WTC11 (cell line): ENCODE results near the gene RIN3. TPM values are rescaled to one million over a fixed set of nuclear protein-coding genes. Genes with fewer than 3 reads are reported as not detected.

Experiments
- ATAC-seq: fragments of 200-7000 bp; cut with Tn5 transposase; 2 replicates; pipeline ENCODE4 v1.10.0; 2021; ENCODE audit warnings: mild to moderate bottlenecking, moderate library complexity
- CTCF ChIA-PET: fragments of 300-600 bp; sonication (Branson Sonifier 250); formaldehyde crosslinking; loops from one replicate; lab custom pipeline; 2021; ENCODE audit warnings: antibody characterized with exemption; lab: Charles Lee
- POLR2A ChIA-PET: fragments of 350-600 bp; sonication (Branson Sonifier 250); formaldehyde crosslinking; loops from one replicate; lab custom pipeline; 2021; ENCODE audit warnings: antibody characterized with exemption; lab: Charles Lee
- DNase-seq: peaks from one replicate; pipeline ENCODE4 v3.0.0; 2021; ENCODE audit warnings: low spot score
- H3K27ac Mint-ChIP-seq: 2 replicates; pipeline ENCODE4 v1.8.0; 2021; ENCODE audit warnings: mixed read lengths
- H3K27me3 Mint-ChIP-seq: 2 replicates; pipeline ENCODE4 v1.8.0; 2021; ENCODE audit warnings: low read depth, mild to moderate bottlenecking, moderate library complexity, mixed read lengths
- H3K36me3 Mint-ChIP-seq: 2 replicates; pipeline ENCODE4 v1.8.0; 2021; ENCODE audit warnings: mixed read lengths
- H3K4me1 Mint-ChIP-seq: 2 replicates; pipeline ENCODE4 v1.8.0; 2022; ENCODE audit warnings: mixed read lengths
- H3K4me3 Mint-ChIP-seq: 2 replicates; pipeline ENCODE4 v1.8.0; 2021; ENCODE audit warnings: mild to moderate bottlenecking, moderate library complexity, mixed read lengths
- H3K9me3 Mint-ChIP-seq: 2 replicates; pipeline ENCODE4 v1.8.0; 2021; ENCODE audit warnings: mixed read lengths
- CREB1 ChIP-seq: sonication (generic); formaldehyde crosslinking; IDR thresholded peaks from 2 replicates; pipeline ENCODE4 v1.8.0; 2023; ENCODE audit warnings: mild to moderate bottlenecking, missing genetic modification reagents
- EMX1 ChIP-seq: fragments of 250-450 bp; sonication (Bioruptor Pico); IDR thresholded peaks from 2 replicates; pipeline ENCODE4 v1.8.0; 2021; ENCODE audit warnings: mild to moderate bottlenecking
- MYBL2 ChIP-seq: sonication (generic); formaldehyde crosslinking; IDR thresholded peaks from 2 replicates; pipeline ENCODE4 v1.8.1; 2023; ENCODE audit warnings: mild to moderate bottlenecking, moderate library complexity, missing genetic modification reagents
- NFE2L1 ChIP-seq: sonication (generic); formaldehyde crosslinking; IDR thresholded peaks from 2 replicates; pipeline ENCODE4 v1.8.1; 2023; ENCODE audit warnings: missing genetic modification reagents
- NFYB ChIP-seq: sonication (generic); formaldehyde crosslinking; conservative IDR thresholded peaks from 2 replicates; pipeline ENCODE4 v1.8.0; 2022; ENCODE audit warnings: low read depth, missing genetic modification reagents
- NR2C2 ChIP-seq: sonication (generic); formaldehyde crosslinking; IDR thresholded peaks from 2 replicates; pipeline ENCODE4 v1.8.0; 2022; ENCODE audit warnings: mild to moderate bottlenecking, missing genetic modification reagents
- PRRX2 ChIP-seq: fragments of 250-450 bp; sonication (Bioruptor Pico); IDR thresholded peaks from 2 replicates; pipeline ENCODE4 v1.8.0; 2021; ENCODE audit warnings: mild to moderate bottlenecking
- RORB ChIP-seq: fragments of 250-450 bp; sonication (Bioruptor Pico); IDR thresholded peaks from 2 replicates; pipeline ENCODE4 v1.9.0; 2021; ENCODE audit warnings: mild to moderate bottlenecking
- ZBTB21 ChIP-seq: sonication (generic); formaldehyde crosslinking; IDR thresholded peaks from 2 replicates; pipeline ENCODE4 v1.8.1; 2023; ENCODE audit warnings: mild to moderate bottlenecking, missing genetic modification reagents, borderline replicate concordance
- ZNF232 ChIP-seq: sonication (generic); formaldehyde crosslinking; IDR thresholded peaks from 2 replicates; pipeline ENCODE4 v1.8.0; 2022; ENCODE audit warnings: mild to moderate bottlenecking, missing genetic modification reagents
- ZNF317 ChIP-seq: sonication (generic); formaldehyde crosslinking; IDR thresholded peaks from 2 replicates; pipeline ENCODE4 v1.8.1; 2023; ENCODE audit warnings: low read depth, mild to moderate bottlenecking, moderate library complexity, missing genetic modification reagents, borderline replicate concordance
- ZNF416 ChIP-seq: fragments of 250-450 bp; sonication (Bioruptor Pico); IDR thresholded peaks from 2 replicates; pipeline ENCODE4 v1.9.0; 2021; ENCODE audit warnings: mild to moderate bottlenecking, inconsistent platforms
- total RNA-seq: library from RNA; stranded (reverse); gene quantifications from 3 replicates; pipeline ENCODE4 v1.2.3, GENCODE V29; 2021
- TF ChIP-seq, protein P1 (sequence below): sonication (generic); formaldehyde crosslinking; IDR thresholded peaks from 2 replicates; pipeline ENCODE4 v1.8.0; 2022; ENCODE audit warnings: mild to moderate bottlenecking, missing genetic modification reagents
- TF ChIP-seq, protein P2 (sequence below): sonication (generic); formaldehyde crosslinking; conservative IDR thresholded peaks from 2 replicates; pipeline ENCODE4 v1.8.1; 2023; ENCODE audit warnings: mild to moderate bottlenecking, low read depth, missing genetic modification reagents, moderate library complexity
- TF ChIP-seq, protein P3 (sequence below): fragments of 250-450 bp; sonication (Bioruptor Pico); IDR thresholded peaks from 2 replicates; pipeline ENCODE4 v1.9.0; 2021; ENCODE audit warnings: mild to moderate bottlenecking, borderline replicate concordance
- TF ChIP-seq, protein P4 (sequence below): sonication (generic); formaldehyde crosslinking; conservative IDR thresholded peaks from 2 replicates; pipeline ENCODE4 v1.8.1; 2022; ENCODE audit warnings: mild to moderate bottlenecking, missing genetic modification reagents
- TF ChIP-seq, protein P5 (sequence below): fragments of 250-450 bp; sonication (Bioruptor Pico); IDR thresholded peaks from 2 replicates; pipeline ENCODE4 v1.8.0; 2021; ENCODE audit warnings: mild to moderate bottlenecking
- TF ChIP-seq, protein P6 (sequence below): sonication (generic); formaldehyde crosslinking; IDR thresholded peaks from 2 replicates; pipeline ENCODE4 v1.8.0; 2022; ENCODE audit warnings: mild to moderate bottlenecking, missing genetic modification reagents
- TF ChIP-seq, protein P7 (sequence below): fragments of 250-450 bp; sonication (Bioruptor Pico); IDR thresholded peaks from 2 replicates; pipeline ENCODE4 v2.1.2; 2022; ENCODE audit warnings: mild to moderate bottlenecking, moderate library complexity
- TF ChIP-seq, protein P8 (sequence below): fragments of 250-450 bp; sonication (Bioruptor Pico); IDR thresholded peaks from 2 replicates; pipeline ENCODE4 v1.9.0; 2021; ENCODE audit warnings: moderate library complexity, mild to moderate bottlenecking, inconsistent platforms, borderline replicate concordance

Gene RIN3
- total RNA-seq, 1 experiment from 2014 or later: 3.3 TPM

DNA sequence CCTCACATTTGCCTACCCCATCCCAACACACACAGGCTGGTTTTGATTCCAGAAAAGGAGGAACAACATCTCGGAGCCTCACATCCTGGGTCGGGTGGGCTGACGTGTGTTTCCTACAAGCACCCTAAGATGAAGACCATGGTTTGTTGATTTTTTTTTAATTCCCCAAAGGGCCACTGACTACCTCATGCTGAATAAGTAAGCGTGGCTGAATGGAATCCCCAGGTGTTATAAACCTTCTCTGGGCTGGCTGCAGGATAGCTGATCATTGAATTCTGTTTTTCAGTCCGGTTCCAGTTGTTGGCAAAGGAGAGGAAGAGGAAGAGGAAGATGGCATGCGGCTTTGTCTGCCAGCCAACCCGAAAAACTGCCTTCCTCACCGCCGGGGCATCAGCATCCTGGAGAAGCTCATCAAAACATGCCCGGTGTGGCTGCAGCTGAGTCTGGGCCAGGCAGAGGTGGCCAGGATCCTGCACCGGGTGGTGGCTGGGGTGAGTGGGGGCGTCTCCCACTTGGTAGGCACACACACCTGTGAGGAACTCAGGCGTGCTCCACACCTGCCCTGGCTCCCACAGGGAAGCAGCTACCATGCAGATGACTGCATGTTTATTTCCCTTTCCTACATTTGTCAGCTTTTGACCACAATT is 42.0 kb downstream of the RIN3 start (continued):
- TF ChIP-seq, protein P1, sequence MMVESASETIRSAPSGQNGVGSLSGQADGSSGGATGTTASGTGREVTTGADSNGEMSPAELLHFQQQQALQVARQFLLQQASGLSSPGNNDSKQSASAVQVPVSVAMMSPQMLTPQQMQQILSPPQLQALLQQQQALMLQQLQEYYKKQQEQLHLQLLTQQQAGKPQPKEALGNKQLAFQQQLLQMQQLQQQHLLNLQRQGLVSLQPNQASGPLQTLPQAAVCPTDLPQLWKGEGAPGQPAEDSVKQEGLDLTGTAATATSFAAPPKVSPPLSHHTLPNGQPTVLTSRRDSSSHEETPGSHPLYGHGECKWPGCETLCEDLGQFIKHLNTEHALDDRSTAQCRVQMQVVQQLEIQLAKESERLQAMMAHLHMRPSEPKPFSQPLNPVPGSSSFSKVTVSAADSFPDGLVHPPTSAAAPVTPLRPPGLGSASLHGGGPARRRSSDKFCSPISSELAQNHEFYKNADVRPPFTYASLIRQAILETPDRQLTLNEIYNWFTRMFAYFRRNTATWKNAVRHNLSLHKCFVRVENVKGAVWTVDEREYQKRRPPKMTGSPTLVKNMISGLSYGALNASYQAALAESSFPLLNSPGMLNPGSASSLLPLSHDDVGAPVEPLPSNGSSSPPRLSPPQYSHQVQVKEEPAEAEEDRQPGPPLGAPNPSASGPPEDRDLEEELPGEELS (CRISPR knock-in tag): no peak
- TF ChIP-seq MYBL2 (CRISPR knock-in tag): no peak
- TF ChIP-seq, protein P2, sequence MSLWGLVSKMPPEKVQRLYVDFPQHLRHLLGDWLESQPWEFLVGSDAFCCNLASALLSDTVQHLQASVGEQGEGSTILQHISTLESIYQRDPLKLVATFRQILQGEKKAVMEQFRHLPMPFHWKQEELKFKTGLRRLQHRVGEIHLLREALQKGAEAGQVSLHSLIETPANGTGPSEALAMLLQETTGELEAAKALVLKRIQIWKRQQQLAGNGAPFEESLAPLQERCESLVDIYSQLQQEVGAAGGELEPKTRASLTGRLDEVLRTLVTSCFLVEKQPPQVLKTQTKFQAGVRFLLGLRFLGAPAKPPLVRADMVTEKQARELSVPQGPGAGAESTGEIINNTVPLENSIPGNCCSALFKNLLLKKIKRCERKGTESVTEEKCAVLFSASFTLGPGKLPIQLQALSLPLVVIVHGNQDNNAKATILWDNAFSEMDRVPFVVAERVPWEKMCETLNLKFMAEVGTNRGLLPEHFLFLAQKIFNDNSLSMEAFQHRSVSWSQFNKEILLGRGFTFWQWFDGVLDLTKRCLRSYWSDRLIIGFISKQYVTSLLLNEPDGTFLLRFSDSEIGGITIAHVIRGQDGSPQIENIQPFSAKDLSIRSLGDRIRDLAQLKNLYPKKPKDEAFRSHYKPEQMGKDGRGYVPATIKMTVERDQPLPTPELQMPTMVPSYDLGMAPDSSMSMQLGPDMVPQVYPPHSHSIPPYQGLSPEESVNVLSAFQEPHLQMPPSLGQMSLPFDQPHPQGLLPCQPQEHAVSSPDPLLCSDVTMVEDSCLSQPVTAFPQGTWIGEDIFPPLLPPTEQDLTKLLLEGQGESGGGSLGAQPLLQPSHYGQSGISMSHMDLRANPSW (CRISPR knock-in tag): no peak
- TF ChIP-seq NR2C2 (CRISPR knock-in tag): no peak
- TF ChIP-seq, protein P3, sequence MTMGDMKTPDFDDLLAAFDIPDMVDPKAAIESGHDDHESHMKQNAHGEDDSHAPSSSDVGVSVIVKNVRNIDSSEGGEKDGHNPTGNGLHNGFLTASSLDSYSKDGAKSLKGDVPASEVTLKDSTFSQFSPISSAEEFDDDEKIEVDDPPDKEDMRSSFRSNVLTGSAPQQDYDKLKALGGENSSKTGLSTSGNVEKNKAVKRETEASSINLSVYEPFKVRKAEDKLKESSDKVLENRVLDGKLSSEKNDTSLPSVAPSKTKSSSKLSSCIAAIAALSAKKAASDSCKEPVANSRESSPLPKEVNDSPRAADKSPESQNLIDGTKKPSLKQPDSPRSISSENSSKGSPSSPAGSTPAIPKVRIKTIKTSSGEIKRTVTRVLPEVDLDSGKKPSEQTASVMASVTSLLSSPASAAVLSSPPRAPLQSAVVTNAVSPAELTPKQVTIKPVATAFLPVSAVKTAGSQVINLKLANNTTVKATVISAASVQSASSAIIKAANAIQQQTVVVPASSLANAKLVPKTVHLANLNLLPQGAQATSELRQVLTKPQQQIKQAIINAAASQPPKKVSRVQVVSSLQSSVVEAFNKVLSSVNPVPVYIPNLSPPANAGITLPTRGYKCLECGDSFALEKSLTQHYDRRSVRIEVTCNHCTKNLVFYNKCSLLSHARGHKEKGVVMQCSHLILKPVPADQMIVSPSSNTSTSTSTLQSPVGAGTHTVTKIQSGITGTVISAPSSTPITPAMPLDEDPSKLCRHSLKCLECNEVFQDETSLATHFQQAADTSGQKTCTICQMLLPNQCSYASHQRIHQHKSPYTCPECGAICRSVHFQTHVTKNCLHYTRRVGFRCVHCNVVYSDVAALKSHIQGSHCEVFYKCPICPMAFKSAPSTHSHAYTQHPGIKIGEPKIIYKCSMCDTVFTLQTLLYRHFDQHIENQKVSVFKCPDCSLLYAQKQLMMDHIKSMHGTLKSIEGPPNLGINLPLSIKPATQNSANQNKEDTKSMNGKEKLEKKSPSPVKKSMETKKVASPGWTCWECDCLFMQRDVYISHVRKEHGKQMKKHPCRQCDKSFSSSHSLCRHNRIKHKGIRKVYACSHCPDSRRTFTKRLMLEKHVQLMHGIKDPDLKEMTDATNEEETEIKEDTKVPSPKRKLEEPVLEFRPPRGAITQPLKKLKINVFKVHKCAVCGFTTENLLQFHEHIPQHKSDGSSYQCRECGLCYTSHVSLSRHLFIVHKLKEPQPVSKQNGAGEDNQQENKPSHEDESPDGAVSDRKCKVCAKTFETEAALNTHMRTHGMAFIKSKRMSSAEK (CRISPR knock-in tag): no peak
- TF ChIP-seq, protein P4, sequence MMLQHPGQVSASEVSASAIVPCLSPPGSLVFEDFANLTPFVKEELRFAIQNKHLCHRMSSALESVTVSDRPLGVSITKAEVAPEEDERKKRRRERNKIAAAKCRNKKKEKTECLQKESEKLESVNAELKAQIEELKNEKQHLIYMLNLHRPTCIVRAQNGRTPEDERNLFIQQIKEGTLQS (CRISPR knock-in tag): no peak
- TF ChIP-seq, protein P5, sequence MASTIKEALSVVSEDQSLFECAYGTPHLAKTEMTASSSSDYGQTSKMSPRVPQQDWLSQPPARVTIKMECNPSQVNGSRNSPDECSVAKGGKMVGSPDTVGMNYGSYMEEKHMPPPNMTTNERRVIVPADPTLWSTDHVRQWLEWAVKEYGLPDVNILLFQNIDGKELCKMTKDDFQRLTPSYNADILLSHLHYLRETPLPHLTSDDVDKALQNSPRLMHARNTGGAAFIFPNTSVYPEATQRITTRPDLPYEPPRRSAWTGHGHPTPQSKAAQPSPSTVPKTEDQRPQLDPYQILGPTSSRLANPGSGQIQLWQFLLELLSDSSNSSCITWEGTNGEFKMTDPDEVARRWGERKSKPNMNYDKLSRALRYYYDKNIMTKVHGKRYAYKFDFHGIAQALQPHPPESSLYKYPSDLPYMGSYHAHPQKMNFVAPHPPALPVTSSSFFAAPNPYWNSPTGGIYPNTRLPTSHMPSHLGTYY (CRISPR knock-in tag): no peak
- TF ChIP-seq EMX1 (CRISPR knock-in tag): no peak
- no peak for TF ChIP-seq NFYB

DNA sequence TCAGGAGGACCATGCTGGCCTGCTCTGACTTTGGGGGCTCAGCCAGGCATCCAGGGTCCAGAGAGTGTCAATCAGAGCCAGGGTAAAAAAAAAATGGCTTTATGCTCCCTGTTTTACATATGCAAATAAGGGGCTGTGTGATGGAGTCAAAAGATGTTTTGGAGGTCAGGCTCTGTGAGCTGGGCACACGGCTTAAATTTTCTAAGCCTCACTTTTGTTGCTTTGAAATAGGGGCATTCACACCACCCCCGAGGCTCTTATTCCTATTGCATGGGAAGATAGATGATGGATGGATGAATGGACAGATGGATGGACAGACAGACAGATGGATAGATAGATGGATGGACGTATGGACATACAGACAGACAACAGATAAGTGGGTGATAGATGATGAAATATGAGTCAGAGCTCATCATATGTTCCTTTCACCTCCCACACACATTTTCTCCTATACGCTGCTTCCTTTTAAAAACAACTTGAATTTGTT is 42.7 kb downstream of the RIN3 start:
- Mint-ChIP-seq H3K9me3 (no peaks in the 10 kb centered on the region), H3K4me1 (peaks cover 16% of the 10 kb centered on the region), H3K36me3 (no peaks in the 10 kb centered on the region), H3K27ac (no peak overlapping the region), H3K4me3 (no peak overlapping the region), H3K27me3 (no peaks in the 10 kb centered on the region)
- ChIA-PET CTCF (no interaction called here), POLR2A (no interaction called here)
- ATAC-seq (no peak), DNase-seq (no peak)
- TF ChIP-seq RORB (CRISPR knock-in tag) (no peak), NFYB (no peak), ZNF317 (CRISPR knock-in tag) (no peak), ZNF232 (no peak), CREB1 (no peak), EMX1 (CRISPR knock-in tag) (no peak), NFE2L1 (CRISPR knock-in tag) (no peak), ZNF416 (CRISPR knock-in tag) (no peak), PRRX2 (CRISPR knock-in tag) (no peak), ZBTB21 (CRISPR knock-in tag) (no peak)
- TF ChIP-seq, protein P6, sequence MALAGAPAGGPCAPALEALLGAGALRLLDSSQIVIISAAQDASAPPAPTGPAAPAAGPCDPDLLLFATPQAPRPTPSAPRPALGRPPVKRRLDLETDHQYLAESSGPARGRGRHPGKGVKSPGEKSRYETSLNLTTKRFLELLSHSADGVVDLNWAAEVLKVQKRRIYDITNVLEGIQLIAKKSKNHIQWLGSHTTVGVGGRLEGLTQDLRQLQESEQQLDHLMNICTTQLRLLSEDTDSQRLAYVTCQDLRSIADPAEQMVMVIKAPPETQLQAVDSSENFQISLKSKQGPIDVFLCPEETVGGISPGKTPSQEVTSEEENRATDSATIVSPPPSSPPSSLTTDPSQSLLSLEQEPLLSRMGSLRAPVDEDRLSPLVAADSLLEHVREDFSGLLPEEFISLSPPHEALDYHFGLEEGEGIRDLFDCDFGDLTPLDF (CRISPR knock-in tag): no peak
- TF ChIP-seq, protein P5 (CRISPR knock-in tag): no peak
- TF ChIP-seq, protein P7, sequence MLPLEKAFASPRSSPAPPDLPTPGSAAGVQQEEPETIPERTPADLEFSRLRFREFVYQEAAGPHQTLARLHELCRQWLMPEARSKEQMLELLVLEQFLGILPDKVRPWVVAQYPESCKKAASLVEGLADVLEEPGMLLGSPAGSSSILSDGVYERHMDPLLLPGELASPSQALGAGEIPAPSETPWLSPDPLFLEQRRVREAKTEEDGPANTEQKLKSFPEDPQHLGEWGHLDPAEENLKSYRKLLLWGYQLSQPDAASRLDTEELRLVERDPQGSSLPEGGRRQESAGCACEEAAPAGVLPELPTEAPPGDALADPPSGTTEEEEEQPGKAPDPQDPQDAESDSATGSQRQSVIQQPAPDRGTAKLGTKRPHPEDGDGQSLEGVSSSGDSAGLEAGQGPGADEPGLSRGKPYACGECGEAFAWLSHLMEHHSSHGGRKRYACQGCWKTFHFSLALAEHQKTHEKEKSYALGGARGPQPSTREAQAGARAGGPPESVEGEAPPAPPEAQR: no peak
- TF ChIP-seq, protein P8, sequence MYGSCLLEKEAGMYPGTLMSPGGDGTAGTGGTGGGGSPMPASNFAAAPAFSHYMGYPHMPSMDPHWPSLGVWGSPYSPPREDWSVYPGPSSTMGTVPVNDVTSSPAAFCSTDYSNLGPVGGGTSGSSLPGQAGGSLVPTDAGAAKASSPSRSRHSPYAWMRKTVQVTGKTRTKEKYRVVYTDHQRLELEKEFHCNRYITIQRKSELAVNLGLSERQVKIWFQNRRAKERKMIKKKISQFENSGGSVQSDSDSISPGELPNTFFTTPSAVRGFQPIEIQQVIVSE: no peak
